ENCODE data around the gene KRT1.

Gene KRT1

GRCh38 chr12:52632656-52633055 lies 47.6 kb downstream of the KRT1 start:
- DNase-seq: no peak

GRCh38 chr12:52631676-52632459 lies 48.3 kb downstream of the KRT1 start:
- no peak for DNase-seq

- DNase-seq: no peak
Measured at GRCh38 chr12:52631264-52631663, 48.9 kb downstream of the KRT1 start.

- no peak for DNase-seq
Measured at GRCh38 chr12:52630599-52631200, 49.5 kb downstream of the KRT1 start.

- DNase-seq: no peak
Measured at GRCh38 chr12:52630008-52630500, 50.2 kb downstream of the KRT1 start.

GRCh38 chr12:52629281-52630007 lies 50.8 kb downstream of the KRT1 start:
- DNase-seq: no peak

GRCh38 chr12:52628841-52629240 lies 51.4 kb downstream of the KRT1 start:
- no peak for DNase-seq

GRCh38 chr12:52628111-52628507 lies 52.1 kb downstream of the KRT1 start:
- DNase-seq: no peak

- DNase-seq: no peak
Measured at GRCh38 chr12:52627395-52628110, 52.7 kb downstream of the KRT1 start.

All from activated T-cell treated with anti-CD3 and anti-CD28 coated beads, Interleukin-2, amount 50 U/mL, for 1 hour (primary cell).